Urinary bladder (tissue), 4 donors: Measurements from ENCODE around the gene PNMA8C. TPM values are rescaled to one million over a fixed set of nuclear protein-coding genes. Genes with fewer than 3 reads are reported as not detected.
"Not testable (repeated sequence)": the region's sequence is repeated elsewhere in the genome, so short reads cannot be mapped to it uniquely, and the experiment has no call there.

Experiments
- DNase-seq: peaks from one replicate; pipeline ENCODE4 v3.0.0-alpha.2; 2015; ENCODE audit errors: extremely low spot score
- H3K27ac ChIP-seq: one replicate; pipeline ENCODE4 v1.5.1; 2013; ENCODE audit warnings: low read depth, mild to moderate bottlenecking, moderate library complexity
- H3K36me3 ChIP-seq: one replicate; pipeline ENCODE4 v1.6.1; 2013; ENCODE audit warnings: mild to moderate bottlenecking, moderate library complexity; ENCODE audit not compliant: insufficient read depth
- H3K4me1 ChIP-seq: one replicate; pipeline ENCODE4 v1.6.1; 2013; ENCODE audit warnings: mild to moderate bottlenecking, moderate library complexity; ENCODE audit not compliant: insufficient read depth
- H3K4me3 ChIP-seq: one replicate; pipeline ENCODE4 v1.5.1; 2013; ENCODE audit warnings: low read depth, low read length
- WGBS: extraction: QIAGEN DNeasy Blood & Tissue Kit; methylation state at CpG from one replicate; pipeline ENCODE4 v1.1.7; 2013; 5-methylcytosine and 5-hydroxymethylcytosine counted together
- polyA plus RNA-seq: library from polyadenylated mRNA; stranded (reverse); fragments of 200-250 nt; gene quantifications from one replicate; pipeline ENCODE4 v1.2.3, GENCODE V29; 2013
- total RNA-seq: library from RNA; depleted of rRNA; stranded (reverse); fragments of >200 nt; gene quantifications from one replicate; pipeline ENCODE4 v1.2.3, GENCODE V29; 2014
- donor health status: healthy with polysubstance abuse.
- donor health status: healthy.

PNMA8C gene
- total and polyA plus RNA-seq, 2 donors: 0.68 to 1.6 TPM

- DNase-seq: no peak
- no peak overlapping the region for H3K4me3 ChIP-seq
- 95% methylated on average over 5 of the region's 5 CpGs for WGBS
- no peak overlapping the region for H3K27ac ChIP-seq
- no peaks in the 10 kb centered on the region for H3K4me1 ChIP-seq
- no peaks in the 10 kb centered on the region for H3K36me3 ChIP-seq
Observed at GRCh38 chr19:46456930-46457329, 28.2 kb upstream of the PNMA8C start.

GRCh38 chr19:46454244-46454643 lies 25.5 kb upstream of the PNMA8C start:
- DNase-seq: no peak
- WGBS: 61% methylated on average over 3 of the region's 3 CpGs
- Histone ChIP-seq H3K36me3 (no peaks in the 10 kb centered on the region), H3K4me3 (no peak overlapping the region), H3K4me1 (no peaks in the 10 kb centered on the region), H3K27ac (no peak overlapping the region)

GRCh38 chr19:46453661-46454060 lies 24.9 kb upstream of the PNMA8C start:
- 77% methylated on average over 6 of the region's 6 CpGs for WGBS
- Histone ChIP-seq H3K4me1 (no peaks in the 10 kb centered on the region), H3K4me3 (no peak overlapping the region), H3K36me3 (no peaks in the 10 kb centered on the region), H3K27ac (no peak overlapping the region)
- DNase-seq: no peak

- DNase-seq: no peak
- WGBS: 42% methylated on average over 4 of the region's 4 CpGs
Observed at GRCh38 chr19:46452186-46452585, 23.4 kb upstream of the PNMA8C start.

DNA sequence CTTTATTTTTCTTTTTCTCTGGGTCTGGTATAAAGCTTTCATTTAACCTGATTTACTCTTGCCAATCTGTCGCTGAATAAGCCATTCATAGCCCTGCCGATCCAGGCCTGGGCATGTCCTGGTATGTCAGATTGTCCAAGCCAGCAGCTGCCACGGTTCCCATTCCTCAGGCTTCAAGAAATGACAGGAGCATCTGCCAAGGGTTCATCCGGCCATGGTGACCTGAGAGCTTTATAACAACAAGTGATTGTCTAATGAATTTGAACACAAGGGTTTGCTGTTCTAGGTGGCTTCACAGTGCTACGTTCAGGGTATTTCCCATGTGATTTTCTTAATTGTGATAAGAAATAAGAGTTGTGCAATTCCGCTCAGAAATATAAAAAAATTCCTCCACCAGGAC lies 22.6 kb upstream of the PNMA8C start:
- no peak overlapping the region for H3K4me3 ChIP-seq
- no peaks in the 10 kb centered on the region for H3K36me3 ChIP-seq
- no peak overlapping the region for H3K27ac ChIP-seq
- no peaks in the 10 kb centered on the region for H3K4me1 ChIP-seq
- WGBS: 67% methylated on average over 6 of the region's 6 CpGs
- DNase-seq: no peak

More at GRCh38 chr19:46452186-46452585, 23.4 kb upstream of the PNMA8C start:
- H3K4me1 ChIP-seq: no peaks in the 10 kb centered on the region
- no peaks in the 10 kb centered on the region for H3K36me3 ChIP-seq
- no peak overlapping the region for H3K4me3 ChIP-seq
- H3K27ac ChIP-seq: no peak overlapping the region

GRCh38 chr19:46450737-46451136 lies 22.0 kb upstream of the PNMA8C start:
- no peaks in the 10 kb centered on the region for H3K4me1 ChIP-seq
- DNase-seq: no peak
- H3K27ac ChIP-seq: no peak overlapping the region
- H3K4me3 ChIP-seq: no peak overlapping the region
- no peaks in the 10 kb centered on the region for H3K36me3 ChIP-seq
- WGBS: 55% methylated on average over 5 of the region's 5 CpGs

DNA sequence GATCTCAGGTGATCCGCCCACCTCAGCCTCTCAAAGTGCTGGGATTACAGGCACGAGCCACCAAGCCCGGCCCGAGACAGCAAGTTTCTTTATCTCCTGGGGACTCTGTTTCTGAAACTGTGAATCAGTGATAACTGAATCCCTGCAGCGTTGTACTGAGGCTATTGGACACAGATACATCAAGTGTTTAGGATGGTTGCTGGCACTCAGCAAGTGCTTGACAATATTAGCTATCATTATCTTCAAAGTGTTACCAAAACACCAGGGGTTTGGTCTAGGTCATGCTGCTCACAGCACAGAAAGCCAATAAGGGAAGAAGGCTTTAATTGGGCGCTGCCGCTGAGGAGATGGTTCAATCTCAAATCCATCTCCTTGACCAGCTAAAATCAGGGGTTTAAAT lies 20.5 kb upstream of the PNMA8C start:
- Histone ChIP-seq H3K27ac (no peak overlapping the region), H3K4me1 (no peaks in the 10 kb centered on the region), H3K36me3 (no peaks in the 10 kb centered on the region), H3K4me3 (no peak overlapping the region)
- DNase-seq: no peak
- WGBS: 67% methylated on average over 7 of the region's 7 CpGs

GRCh38 chr19:46448601-46449000 lies 19.9 kb upstream of the PNMA8C start:
- no peak for DNase-seq
- WGBS: 93% methylated on average over 10 of the region's 10 CpGs
- Histone ChIP-seq H3K36me3 (no peaks in the 10 kb centered on the region), H3K27ac (no peak overlapping the region), H3K4me3 (no peak overlapping the region), H3K4me1 (no peaks in the 10 kb centered on the region)

DNA sequence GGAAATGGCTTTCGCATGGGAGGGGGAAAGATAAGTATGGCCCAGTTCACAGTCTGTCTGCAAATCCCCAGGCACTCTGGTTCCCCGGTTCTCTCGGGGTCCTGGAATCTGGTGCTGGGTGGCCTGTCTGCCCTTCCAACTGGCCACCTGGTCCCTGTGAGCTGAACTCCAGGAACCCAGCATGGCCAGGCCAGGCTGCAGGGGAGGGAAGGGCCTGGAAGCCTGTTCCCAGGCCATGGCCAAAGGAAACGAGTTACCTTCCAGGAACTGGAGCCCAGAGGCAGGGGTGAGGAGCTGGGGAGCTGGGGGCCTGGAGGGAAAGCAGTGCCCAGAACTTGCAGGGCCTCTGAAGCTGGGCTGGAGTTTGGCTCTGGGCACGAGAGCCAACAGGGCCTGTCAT lies 19.1 kb upstream of the PNMA8C start:
- 63% methylated on average over 5 of the region's 5 CpGs for WGBS

GRCh38 chr19:46447006-46447405 lies 18.3 kb upstream of the PNMA8C start:
- DNase-seq: no peak
- no peaks in the 10 kb centered on the region for H3K4me1 ChIP-seq
- 54% methylated on average over 3 of the region's 3 CpGs for WGBS
- no peaks in the 10 kb centered on the region for H3K36me3 ChIP-seq
- H3K4me3 ChIP-seq: no peak overlapping the region
- H3K27ac ChIP-seq: no peak overlapping the region

More for the DNA sequence above, 19.1 kb upstream of the PNMA8C start:
- H3K4me3 ChIP-seq: no peak overlapping the region
- DNase-seq: no peak
- no peak overlapping the region for H3K27ac ChIP-seq
- H3K36me3 ChIP-seq: no peaks in the 10 kb centered on the region
- H3K4me1 ChIP-seq: no peaks in the 10 kb centered on the region

GRCh38 chr19:46446021-46446420 lies 17.3 kb upstream of the PNMA8C start:
- no peak for DNase-seq
- no peak overlapping the region for H3K27ac ChIP-seq
- no peaks in the 10 kb centered on the region for H3K36me3 ChIP-seq
- WGBS: 83% methylated on average over 15 of the region's 15 CpGs
- no peak overlapping the region for H3K4me3 ChIP-seq
- no peaks in the 10 kb centered on the region for H3K4me1 ChIP-seq

DNA sequence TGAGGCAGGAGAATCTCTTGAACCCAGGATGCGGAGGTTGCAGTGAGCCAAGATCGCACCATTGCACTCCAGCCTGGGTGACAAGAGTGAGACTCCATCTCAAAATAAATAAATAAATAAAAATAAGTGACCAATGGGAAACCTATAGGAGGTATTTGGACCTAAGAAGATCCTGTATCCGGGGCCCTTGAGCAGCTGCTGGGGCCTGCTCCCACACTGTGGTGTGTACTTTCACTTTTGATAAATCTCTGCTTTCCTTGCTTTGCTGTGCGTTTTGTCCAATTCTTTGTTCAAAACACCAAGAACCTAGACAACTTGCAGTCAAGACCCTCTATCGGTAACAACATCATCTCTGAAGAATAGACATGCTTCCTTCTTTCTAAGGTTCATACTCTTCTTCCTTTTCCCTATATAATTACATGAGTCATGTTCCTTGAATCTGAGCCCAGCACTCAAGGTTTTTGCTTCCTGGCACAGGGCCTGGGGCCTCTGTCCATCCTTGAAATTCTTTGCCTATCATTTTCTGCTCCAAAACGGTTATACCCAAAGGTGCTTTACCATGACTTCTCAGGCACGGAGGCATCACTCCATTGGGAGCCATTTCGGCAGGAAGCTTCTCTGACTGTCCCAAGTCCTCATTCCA lies 14.2 kb upstream of the PNMA8C start:
- WGBS: 48% methylated on average over 8 of the region's 8 CpGs
- H3K36me3 ChIP-seq: no peaks in the 10 kb centered on the region
- H3K27ac ChIP-seq: no peak overlapping the region
- H3K4me3 ChIP-seq: no peak overlapping the region
- no peak for DNase-seq
- H3K4me1 ChIP-seq: no peaks in the 10 kb centered on the region

DNA sequence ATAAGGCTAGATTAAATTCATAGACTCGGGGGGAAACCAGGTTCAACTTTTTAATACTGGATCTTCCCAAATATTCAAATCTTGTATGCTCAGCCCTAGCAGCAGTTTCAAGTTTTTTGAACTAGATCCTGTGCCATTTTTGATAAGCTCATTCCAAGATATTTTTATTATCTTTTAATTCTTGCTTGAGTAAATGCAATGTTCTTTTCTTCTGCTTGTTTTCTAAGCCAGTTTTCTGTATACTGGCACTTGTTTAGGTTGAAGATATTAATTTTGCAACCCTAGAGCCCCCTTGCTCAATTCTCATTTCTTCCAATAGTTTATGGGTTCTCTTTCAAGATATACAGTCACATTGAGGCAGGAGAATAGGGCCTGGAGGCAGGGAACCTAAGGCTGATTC lies 13.1 kb upstream of the PNMA8C start:
- Histone ChIP-seq H3K4me1 (no peaks in the 10 kb centered on the region), H3K36me3 (no peaks in the 10 kb centered on the region), H3K27ac (no peak overlapping the region), H3K4me3 (no peak overlapping the region)
- 16% methylated on average over 1 of the region's 1 CpG for WGBS
- no peak for DNase-seq

DNA sequence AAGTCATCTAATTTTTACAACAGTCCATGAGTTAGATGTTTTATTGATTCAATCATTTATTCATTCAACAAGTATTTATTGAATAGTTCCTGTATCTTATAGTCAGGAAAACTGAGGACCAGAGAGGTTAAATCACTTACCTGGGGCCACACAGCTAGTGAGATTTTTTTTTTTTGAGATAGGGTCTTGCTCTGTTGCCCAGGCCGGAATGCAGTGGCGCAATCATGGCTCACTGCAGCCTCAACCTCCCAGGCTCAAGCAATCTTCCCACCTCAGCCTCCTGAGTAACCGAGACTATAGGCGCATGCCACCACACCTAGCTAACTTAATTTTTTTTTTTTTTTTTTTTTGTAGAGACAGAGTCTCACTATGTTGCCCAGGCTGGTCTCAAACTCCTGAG lies 7.0 kb upstream of the PNMA8C start:
- WGBS: 98% methylated on average over 4 of the region's 4 CpGs
- not testable (repeated sequence) for DNase-seq, H3K27ac ChIP-seq, H3K36me3 ChIP-seq, H3K4me3 ChIP-seq, H3K4me1 ChIP-seq

DNA sequence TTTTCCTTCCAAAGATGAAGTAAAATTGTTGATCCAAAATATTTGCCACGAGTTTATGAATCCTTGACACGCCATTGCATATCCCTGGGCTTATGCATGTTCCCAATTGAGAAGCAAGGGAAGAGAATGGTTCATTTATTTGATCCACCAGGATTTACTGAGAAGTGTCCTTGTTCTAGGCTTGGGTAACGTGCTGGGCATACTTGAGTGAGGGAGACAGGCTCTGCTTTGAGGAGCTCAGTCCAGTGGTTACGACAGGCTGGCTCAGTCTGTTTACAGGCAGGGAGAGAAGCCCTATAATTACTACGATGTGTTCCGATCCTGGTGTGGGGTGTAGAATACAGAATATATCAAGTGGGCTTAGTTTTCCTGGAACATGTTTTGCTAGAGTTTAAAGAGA lies 6.3 kb upstream of the PNMA8C start:
- Histone ChIP-seq H3K4me1 (no peaks in the 10 kb centered on the region), H3K36me3 (no peaks in the 10 kb centered on the region), H3K27ac (no peak overlapping the region), H3K4me3 (no peak overlapping the region)
- DNase-seq: no peak
- 34% methylated on average over 6 of the region's 6 CpGs for WGBS
